ENCODE data around the gene ELOA2.

- TF ChIP-seq POLR2AphosphoS5 (IDR thresholded peaks at IDR 0.05; ENCODE audit: borderline replicate concordance, low read depth, low read length) (no peak), EZH2 (IDR thresholded peaks at IDR 0.05) (no peak)
Observed at GRCh38 chr18:47081578-47081977, 46.2 kb upstream of the ELOA2 start.

Data from SK-N-MC (cell line).